Lung (tissue), 12 donors: ENCODE results near the gene CPNE7. TPM values are rescaled to one million over a fixed set of nuclear protein-coding genes. Genes with fewer than 3 reads are reported as not detected.

Experiments used
- ATAC-seq: fragments of 200-7000 bp; cut with Tn5 transposase; one replicate; pipeline ENCODE4 v1.9.1; 2020; ENCODE audit warnings: moderate number of reproducible peaks; ENCODE audit not compliant: insufficient read depth, low FRiP score
- DNase-seq, 3 donors: peaks; one replicate each; pipeline ENCODE4 v3.0.0-alpha.2; 2013 to 2017
- H3K27ac ChIP-seq, 2 donors: one replicate each; pipeline ENCODE4 v1.5.1; 2013; ENCODE audit warnings: mild to moderate bottlenecking in 2 of 2, moderate library complexity in 2 of 2, control low read depth in 1 of 2, inconsistent platforms in 1 of 2, low read depth in 1 of 2, low read length in 1 of 2
- H3K27me3 ChIP-seq, 3 donors: one replicate each; pipeline ENCODE4 v1.5.1; 2013; ENCODE audit warnings: low read length in 2 of 3; ENCODE audit not compliant: control insufficient read depth in 3 of 3, insufficient read depth in 3 of 3
- H3K36me3 ChIP-seq, 4 donors: one replicate each; pipeline ENCODE4 v1.5.1; 2013; ENCODE audit warnings: low read length in 4 of 4, mild to moderate bottlenecking in 1 of 4, moderate library complexity in 1 of 4; ENCODE audit not compliant: control insufficient read depth in 4 of 4, insufficient read depth in 4 of 4
- H3K4me1 ChIP-seq, 5 donors: one replicate each; pipeline ENCODE4 v1.5.1; 2013; ENCODE audit warnings: low read length in 5 of 5, mild to moderate bottlenecking in 2 of 5, moderate library complexity in 1 of 5; ENCODE audit not compliant: control insufficient read depth in 5 of 5, insufficient read depth in 5 of 5
- H3K4me3 ChIP-seq: one replicate; pipeline ENCODE4 v1.5.1; 2013; ENCODE audit warnings: mild to moderate bottlenecking, control low read depth, moderate library complexity
- H3K9ac ChIP-seq, 2 donors: one replicate each; pipeline ENCODE4 v1.5.1; 2013; ENCODE audit warnings: low read length in 2 of 2, control low read depth in 1 of 2; ENCODE audit not compliant: insufficient read depth in 1 of 2
- H3K9me3 ChIP-seq, 4 donors: one replicate each; pipeline ENCODE4 v1.5.1; 2013; ENCODE audit warnings: low read length in 3 of 4, mild to moderate bottlenecking in 1 of 4, moderate library complexity in 1 of 4; ENCODE audit not compliant: control insufficient read depth in 4 of 4, insufficient read depth in 3 of 4
- WGBS, 2 donors: extraction: QIAGEN DNeasy Blood & Tissue Kit; methylation state at CpG; one replicate each; pipeline ENCODE4 v1.1.7; 2013; 5-methylcytosine and 5-hydroxymethylcytosine counted together
- polyA plus RNA-seq, 2 donors: library from polyadenylated mRNA; stranded (reverse); fragments of 200-250 nt; gene quantifications; one replicate each; pipeline ENCODE4 v1.2.1, GENCODE V29; 2013
- total RNA-seq, 2 donors: library from RNA; depleted of rRNA in 1 of 2; stranded (reverse); fragments of >200 nt in 1 of 2; gene quantifications; one replicate each; pipeline ENCODE4 v1.2.1, GENCODE V29; 2014 to 2021
- TF ChIP-seq, protein P1 (sequence below): IDR thresholded peaks from 2 replicates; pipeline ENCODE4 v1.5.1; 2012; ENCODE audit warnings: mild to moderate bottlenecking; ENCODE audit errors: control extremely low read depth, extremely low read depth
- donor health status: control.
- donor health status: control.
- donor health status: Bipolar disorder and iron deficiency.
- donor health status: healthy.
- donor health status: DM: yes; HTN: yes; CAD: no.

CPNE7 gene
- total and polyA plus RNA-seq, 4 donors: 0.65 to 2.2 (median 1.2) TPM

DNA sequence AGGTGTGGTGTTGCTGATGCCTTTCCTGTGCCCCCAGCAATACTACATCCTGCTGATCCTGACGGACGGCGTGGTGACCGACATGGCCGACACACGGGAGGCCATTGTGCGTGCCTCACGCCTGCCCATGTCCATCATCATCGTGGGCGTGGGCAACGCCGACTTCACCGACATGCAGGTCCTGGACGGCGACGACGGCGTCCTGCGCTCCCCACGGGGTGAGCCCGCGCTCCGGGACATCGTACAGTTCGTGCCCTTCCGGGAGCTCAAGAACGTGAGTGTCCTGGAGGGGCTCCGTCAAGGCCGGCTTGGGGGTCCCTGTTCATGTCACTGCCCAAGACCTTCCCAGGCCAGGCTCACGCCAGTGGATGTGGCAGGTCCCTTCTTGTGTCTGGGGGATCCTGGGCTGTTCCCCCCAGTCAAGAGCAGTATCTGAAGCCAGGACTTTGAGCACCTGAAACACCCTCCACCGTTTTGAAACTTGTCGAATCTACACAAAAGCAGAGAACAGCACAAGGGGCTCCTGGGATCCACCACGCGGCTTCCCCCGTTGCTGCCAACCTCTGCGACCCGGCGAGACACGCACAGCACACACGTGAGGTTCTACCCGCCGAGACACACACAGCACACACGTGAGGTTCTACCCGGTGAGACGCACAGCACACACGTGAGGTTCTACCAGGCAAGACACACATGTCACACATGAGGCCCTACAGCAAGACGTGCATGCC, 19.9 kb downstream of the CPNE7 start:
- Histone ChIP-seq H3K4me3 (no peak overlapping the region), H3K36me3 (no peaks in the 10 kb centered on the region), H3K27me3 (no peaks in the 10 kb centered on the region), H3K9ac (no peak overlapping the region), H3K27ac (no peak overlapping the region), H3K9me3 (no peaks in the 10 kb centered on the region), H3K4me1 (no peaks in the 10 kb centered on the region)
- no peak for DNase-seq
- no peak for ATAC-seq
- WGBS, 2 donors: 95 to 96% methylated on average over 47 of the region's 47 CpGs
- TF ChIP-seq, protein P1, sequence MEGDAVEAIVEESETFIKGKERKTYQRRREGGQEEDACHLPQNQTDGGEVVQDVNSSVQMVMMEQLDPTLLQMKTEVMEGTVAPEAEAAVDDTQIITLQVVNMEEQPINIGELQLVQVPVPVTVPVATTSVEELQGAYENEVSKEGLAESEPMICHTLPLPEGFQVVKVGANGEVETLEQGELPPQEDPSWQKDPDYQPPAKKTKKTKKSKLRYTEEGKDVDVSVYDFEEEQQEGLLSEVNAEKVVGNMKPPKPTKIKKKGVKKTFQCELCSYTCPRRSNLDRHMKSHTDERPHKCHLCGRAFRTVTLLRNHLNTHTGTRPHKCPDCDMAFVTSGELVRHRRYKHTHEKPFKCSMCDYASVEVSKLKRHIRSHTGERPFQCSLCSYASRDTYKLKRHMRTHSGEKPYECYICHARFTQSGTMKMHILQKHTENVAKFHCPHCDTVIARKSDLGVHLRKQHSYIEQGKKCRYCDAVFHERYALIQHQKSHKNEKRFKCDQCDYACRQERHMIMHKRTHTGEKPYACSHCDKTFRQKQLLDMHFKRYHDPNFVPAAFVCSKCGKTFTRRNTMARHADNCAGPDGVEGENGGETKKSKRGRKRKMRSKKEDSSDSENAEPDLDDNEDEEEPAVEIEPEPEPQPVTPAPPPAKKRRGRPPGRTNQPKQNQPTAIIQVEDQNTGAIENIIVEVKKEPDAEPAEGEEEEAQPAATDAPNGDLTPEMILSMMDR: no peak

DNA sequence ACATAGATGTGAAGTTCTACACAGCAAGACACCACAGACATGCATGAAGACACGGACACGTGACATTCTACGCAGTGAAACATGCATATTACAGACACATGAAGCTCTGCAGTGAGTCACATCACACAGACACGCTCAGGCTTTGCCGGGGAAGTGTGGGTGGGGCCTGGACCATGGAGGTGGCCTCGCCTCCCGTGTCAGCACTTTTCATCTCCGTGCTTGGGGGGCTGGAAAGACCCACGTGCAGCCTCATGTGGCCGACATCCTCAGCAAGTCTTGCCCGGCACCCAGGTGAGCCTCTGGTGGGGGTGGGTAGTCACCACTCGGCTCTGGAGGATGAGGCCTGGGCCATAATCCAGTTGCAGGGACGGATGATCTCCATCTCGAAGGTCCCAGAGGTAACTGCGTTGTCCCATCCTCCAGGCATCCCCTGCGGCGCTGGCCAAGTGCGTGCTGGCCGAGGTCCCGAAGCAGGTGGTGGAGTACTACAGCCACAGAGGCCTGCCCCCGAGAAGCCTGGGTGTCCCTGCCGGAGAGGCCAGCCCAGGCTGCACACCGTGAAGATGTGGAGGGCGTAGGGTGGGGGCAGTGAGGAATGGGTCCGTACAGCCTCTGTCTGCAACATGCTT, 20.6 kb downstream of the CPNE7 start:
- Histone ChIP-seq H3K9ac (no peak overlapping the region), H3K27ac (no peak overlapping the region), H3K27me3 (no peaks in the 10 kb centered on the region), H3K4me1 (no peaks in the 10 kb centered on the region), H3K36me3 (no peaks in the 10 kb centered on the region), H3K4me3 (no peak overlapping the region), H3K9me3 (no peaks in the 10 kb centered on the region)
- TF ChIP-seq, protein P1: no peak
- DNase-seq (no peak), ATAC-seq (no peak)
- 87 to 92% methylated on average over 25 of the region's 25 CpGs for WGBS, 2 donors

DNA sequence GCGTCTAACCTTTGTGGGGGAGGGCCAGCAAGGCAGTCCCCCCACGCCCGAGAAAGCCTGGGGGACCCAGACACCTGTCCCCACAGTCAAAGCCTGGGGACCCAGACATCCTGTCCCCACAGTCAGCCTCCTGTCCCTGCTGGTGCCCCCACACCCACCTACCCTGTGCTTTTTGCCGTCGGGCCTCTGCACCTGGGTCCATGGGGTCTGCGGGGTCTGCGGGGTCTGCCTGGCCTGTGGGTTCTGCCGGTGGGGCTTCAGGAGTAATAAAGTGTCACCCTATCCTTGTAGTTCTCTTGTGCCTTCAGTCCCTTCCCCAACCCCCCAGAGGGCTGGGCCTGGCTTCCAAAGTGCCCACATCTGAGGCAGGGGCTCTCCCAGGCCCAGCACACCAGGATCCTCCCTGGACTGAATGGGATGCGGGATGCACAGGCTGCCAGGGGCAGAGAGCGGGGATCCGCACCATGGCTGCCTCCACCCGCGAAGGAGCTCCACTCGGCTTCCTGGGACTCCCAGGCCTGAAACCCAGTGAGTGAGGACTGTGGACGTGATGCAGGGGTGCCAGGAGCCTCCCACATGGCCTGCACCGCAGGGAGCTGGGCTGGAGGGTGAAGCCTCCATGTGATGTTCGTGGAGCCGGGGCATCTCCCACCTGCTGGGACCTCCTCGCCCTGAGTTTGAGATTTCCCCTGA, 21.5 kb downstream of the CPNE7 start:
- Histone ChIP-seq H3K9me3 (no peaks in the 10 kb centered on the region), H3K4me3 (no peak overlapping the region), H3K27ac (no peak overlapping the region), H3K9ac (no peak overlapping the region), H3K36me3 (no peaks in the 10 kb centered on the region), H3K27me3 (no peaks in the 10 kb centered on the region), H3K4me1 (no peaks in the 10 kb centered on the region)
- TF ChIP-seq, protein P1: no peak
- WGBS, 2 donors: 90 to 95% methylated on average over 18 to 19 of the region's 19 CpGs
- no peak for DNase-seq
- ATAC-seq: no peak
